Erythroblast (primary cell): ENCODE data around the gene TMEM273.

ENCODE experiments used
- GATA1 ChIP-seq: IDR thresholded peaks from 2 replicates; pipeline ENCODE4 v1.6.1; 2011; ENCODE audit warnings: low read depth, mild to moderate bottlenecking, control low read depth, low read length, moderate library complexity
- POLR2A ChIP-seq: IDR thresholded peaks from 2 replicates; pipeline ENCODE4 v1.6.1; 2011; ENCODE audit warnings: mild to moderate bottlenecking, low read length

DNA sequence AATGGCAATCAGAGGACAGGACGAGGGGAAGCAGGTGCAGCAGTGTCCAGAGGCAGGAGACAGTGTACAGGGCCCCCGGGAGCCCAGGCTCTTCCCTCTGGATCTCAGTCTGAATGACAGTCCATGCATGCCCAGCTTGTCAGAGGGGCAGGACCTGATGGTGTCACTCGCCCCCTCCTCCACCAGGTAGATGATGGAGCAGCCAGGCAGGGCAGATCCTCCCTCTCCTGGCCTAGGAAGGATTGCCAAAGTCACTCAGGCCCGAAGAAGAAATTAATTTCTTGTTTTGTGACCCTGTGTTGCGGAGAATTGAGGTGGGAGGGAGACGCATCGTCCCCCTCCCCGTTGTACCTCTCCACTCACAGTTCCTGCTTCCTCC lies 76.9 kb downstream of the TMEM273 start:
- TF ChIP-seq POLR2A (no peak), GATA1 (no peak)
